Measurements from ENCODE around the gene RUSC2.

GRCh38 chr9:35511453-35511852 lies 21.5 kb downstream of the RUSC2 start:
- TF ChIP-seq, protein P1, sequence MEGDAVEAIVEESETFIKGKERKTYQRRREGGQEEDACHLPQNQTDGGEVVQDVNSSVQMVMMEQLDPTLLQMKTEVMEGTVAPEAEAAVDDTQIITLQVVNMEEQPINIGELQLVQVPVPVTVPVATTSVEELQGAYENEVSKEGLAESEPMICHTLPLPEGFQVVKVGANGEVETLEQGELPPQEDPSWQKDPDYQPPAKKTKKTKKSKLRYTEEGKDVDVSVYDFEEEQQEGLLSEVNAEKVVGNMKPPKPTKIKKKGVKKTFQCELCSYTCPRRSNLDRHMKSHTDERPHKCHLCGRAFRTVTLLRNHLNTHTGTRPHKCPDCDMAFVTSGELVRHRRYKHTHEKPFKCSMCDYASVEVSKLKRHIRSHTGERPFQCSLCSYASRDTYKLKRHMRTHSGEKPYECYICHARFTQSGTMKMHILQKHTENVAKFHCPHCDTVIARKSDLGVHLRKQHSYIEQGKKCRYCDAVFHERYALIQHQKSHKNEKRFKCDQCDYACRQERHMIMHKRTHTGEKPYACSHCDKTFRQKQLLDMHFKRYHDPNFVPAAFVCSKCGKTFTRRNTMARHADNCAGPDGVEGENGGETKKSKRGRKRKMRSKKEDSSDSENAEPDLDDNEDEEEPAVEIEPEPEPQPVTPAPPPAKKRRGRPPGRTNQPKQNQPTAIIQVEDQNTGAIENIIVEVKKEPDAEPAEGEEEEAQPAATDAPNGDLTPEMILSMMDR (IDR thresholded peaks at IDR 0.05) = no peak
- no peak for TF ChIP-seq POLR2A (IDR thresholded peaks at IDR 0.05)
